Chondrocyte (in vitro differentiated cells): ENCODE results near the gene EPM2A. TPM values are rescaled to one million over a fixed set of nuclear protein-coding genes. Genes with fewer than 3 reads are reported as not detected.

Experiments
- DNase-seq: peaks from one replicate; pipeline ENCODE4 v3.0.0; 2021; ENCODE audit warnings: mixed read lengths, low spot score
- H3K27ac Mint-ChIP-seq: one replicate; pipeline ENCODE4 v1.8.0; 2021; ENCODE audit warnings: mild to moderate bottlenecking, moderate library complexity, mixed read lengths; ENCODE audit not compliant: unreplicated experiment
- H3K27me3 Mint-ChIP-seq: 2 replicates; pipeline ENCODE4 v1.8.0; 2021; ENCODE audit warnings: low read depth, mixed read lengths
- H3K36me3 Mint-ChIP-seq: 2 replicates; pipeline ENCODE4 v1.8.0; 2021; ENCODE audit warnings: low read depth, mixed read lengths
- H3K4me1 Mint-ChIP-seq: 2 replicates; pipeline ENCODE4 v1.8.0; 2021; ENCODE audit warnings: low read depth, mild to moderate bottlenecking, mixed read lengths
- H3K4me3 Mint-ChIP-seq: one replicate; pipeline ENCODE4 v1.8.0; 2021; ENCODE audit warnings: mild to moderate bottlenecking, moderate library complexity, mixed read lengths; ENCODE audit not compliant: unreplicated experiment
- H3K9me3 Mint-ChIP-seq: 2 replicates; pipeline ENCODE4 v1.8.0; 2021; ENCODE audit warnings: low read depth, mixed read lengths
- total RNA-seq: library from RNA; stranded (reverse); gene quantifications from 3 replicates; pipeline ENCODE4 v1.2.1, GENCODE V29; 2021
- TF ChIP-seq, protein P1 (sequence below): fragments of 200-600 bp; sonication (generic); IDR thresholded peaks from 2 replicates; pipeline ENCODE4 v1.5.0; 2021; ENCODE audit warnings: antibody characterized with exemption, mild to moderate bottlenecking, moderate library complexity

The EPM2A gene
- total RNA-seq, 1 donor from 2014 or later, result 7.8 TPM

DNA sequence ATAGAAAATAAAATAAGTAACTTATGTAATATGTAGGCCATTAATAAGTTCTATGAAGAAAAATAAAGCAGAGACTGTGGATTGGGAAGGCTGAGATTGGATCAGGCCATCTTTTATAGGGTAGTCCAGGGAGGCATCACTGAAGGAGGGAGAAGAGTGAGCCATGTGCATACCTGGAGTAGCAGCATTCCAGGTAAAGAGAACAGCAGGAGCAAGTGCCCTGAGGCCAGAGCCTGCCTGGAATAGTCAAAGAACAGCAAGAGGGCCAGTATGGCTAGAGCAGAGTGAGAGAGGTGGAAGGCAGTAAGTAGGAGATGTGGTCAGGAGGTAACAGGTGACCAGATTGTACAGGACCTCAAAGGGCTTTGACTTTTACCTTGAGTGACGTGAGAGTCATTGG lies 112.1 kb downstream of the EPM2A start:
- Mint-ChIP-seq H3K27ac (no peak overlapping the region), H3K9me3 (peaks cover 6% of the 10 kb centered on the region), H3K27me3 (no peaks in the 10 kb centered on the region), H3K36me3 (peaks cover 6% of the 10 kb centered on the region), H3K4me1 (no peaks in the 10 kb centered on the region), H3K4me3 (no peak overlapping the region)
- TF ChIP-seq, protein P1, sequence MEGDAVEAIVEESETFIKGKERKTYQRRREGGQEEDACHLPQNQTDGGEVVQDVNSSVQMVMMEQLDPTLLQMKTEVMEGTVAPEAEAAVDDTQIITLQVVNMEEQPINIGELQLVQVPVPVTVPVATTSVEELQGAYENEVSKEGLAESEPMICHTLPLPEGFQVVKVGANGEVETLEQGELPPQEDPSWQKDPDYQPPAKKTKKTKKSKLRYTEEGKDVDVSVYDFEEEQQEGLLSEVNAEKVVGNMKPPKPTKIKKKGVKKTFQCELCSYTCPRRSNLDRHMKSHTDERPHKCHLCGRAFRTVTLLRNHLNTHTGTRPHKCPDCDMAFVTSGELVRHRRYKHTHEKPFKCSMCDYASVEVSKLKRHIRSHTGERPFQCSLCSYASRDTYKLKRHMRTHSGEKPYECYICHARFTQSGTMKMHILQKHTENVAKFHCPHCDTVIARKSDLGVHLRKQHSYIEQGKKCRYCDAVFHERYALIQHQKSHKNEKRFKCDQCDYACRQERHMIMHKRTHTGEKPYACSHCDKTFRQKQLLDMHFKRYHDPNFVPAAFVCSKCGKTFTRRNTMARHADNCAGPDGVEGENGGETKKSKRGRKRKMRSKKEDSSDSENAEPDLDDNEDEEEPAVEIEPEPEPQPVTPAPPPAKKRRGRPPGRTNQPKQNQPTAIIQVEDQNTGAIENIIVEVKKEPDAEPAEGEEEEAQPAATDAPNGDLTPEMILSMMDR, result no peak
- DNase-seq, result no peak

DNA sequence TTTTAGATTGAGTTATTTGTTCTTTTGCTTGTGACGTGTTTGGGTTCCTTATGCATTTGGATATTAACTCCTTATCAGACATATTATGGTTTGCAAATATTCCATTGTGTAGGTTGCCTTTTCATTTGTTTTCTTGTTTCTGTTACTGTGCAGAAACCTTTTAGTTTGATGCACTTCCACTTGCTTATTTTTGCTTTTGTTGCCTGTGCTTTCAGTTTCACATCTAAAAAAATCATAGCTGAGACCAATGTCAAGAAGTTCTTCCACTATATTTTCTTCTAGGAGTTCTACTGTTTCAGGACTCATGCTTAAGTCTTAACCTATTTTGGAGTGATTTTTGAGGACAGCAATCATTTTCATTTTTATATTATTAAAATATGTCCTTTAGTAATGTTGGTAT lies 113.5 kb downstream of the EPM2A start:
- Mint-ChIP-seq H3K4me1 (no peaks in the 10 kb centered on the region), H3K4me3 (no peak overlapping the region), H3K27ac (no peak overlapping the region), H3K27me3 (no peaks in the 10 kb centered on the region), H3K9me3 (peaks cover 6% of the 10 kb centered on the region), H3K36me3 (peaks cover 3% of the 10 kb centered on the region)
- TF ChIP-seq, protein P1, result no peak
- no peak for DNase-seq

DNA sequence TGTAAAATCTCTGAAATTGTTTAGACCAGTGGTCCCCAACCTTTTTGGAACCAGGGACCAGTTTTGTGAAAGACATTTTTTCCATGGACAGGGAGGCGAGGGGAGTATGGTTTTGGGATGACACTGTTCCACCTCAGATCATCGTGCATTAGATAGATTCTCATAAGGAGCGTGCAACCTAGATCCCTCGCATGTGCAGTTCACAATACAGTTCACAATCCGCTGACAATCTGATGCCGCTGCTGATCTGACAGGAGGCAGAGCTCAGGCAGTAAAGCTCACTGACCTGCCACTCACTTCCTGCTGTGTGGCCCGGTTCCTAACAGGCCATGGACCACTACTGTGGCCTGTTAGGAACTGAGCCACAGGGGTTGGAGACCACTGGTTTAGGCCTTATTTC lies 115.2 kb downstream of the EPM2A start:
- Mint-ChIP-seq H3K27me3 (no peaks in the 10 kb centered on the region), H3K36me3 (no peaks in the 10 kb centered on the region), H3K4me3 (no peak overlapping the region), H3K9me3 (peaks cover 8% of the 10 kb centered on the region), H3K27ac (no peak overlapping the region), H3K4me1 (no peaks in the 10 kb centered on the region)
- TF ChIP-seq, protein P1, result no peak
- no peak for DNase-seq

DNA sequence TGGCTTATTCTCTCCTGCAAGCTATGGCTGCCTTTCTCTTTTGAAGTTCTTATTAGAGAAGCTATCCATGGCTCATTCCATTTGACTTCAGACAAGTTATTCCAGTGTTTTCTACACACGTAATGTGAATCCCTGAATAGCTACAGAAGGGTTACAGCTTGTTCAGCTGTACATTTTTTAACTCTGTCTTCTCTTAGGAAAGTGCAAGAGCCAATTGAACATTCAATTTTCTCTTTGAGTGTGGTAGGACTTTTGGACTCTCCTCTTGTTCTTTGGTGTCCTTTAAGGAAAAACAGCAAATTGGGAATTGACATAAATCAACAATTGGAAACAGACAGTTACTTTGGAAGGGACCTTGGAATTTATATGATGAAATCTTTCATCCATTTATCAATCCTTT lies 125.8 kb downstream of the EPM2A start:
- Mint-ChIP-seq H3K4me1 (peaks cover 5% of the 10 kb centered on the region), H3K27ac (no peak overlapping the region), H3K4me3 (no peak overlapping the region), H3K27me3 (no peaks in the 10 kb centered on the region), H3K9me3 (no peaks in the 10 kb centered on the region), H3K36me3 (no peaks in the 10 kb centered on the region)
- DNase-seq, result no peak
- TF ChIP-seq, protein P1, result no peak

DNA sequence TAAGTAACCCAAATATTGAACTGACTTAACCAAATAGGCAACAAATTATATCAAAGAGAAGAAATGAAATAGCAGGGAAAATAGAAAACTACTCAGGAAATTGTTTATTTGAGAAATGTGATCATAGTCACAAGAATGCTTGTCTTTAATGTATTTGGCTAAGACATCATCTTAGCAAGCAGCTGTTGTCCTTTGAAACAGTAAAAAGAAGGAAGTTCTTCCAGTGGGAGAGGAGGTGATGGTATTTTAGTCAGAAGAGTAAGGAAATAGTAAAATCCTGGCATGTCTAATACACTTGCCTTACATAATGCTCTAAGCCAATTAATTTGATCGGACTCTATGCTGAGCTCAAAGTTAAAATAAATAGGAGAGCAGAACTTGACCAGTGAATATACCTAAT lies 126.5 kb downstream of the EPM2A start:
- H3K9me3 Mint-ChIP-seq, result no peaks in the 10 kb centered on the region
- no peaks in the 10 kb centered on the region for H3K36me3 Mint-ChIP-seq
- peaks cover 12% of the 10 kb centered on the region for H3K4me1 Mint-ChIP-seq
- TF ChIP-seq, protein P1, result no peak
- no peak overlapping the region for H3K4me3 Mint-ChIP-seq
- no peak for DNase-seq
- H3K27ac Mint-ChIP-seq, result no peak overlapping the region
- H3K27me3 Mint-ChIP-seq, result no peaks in the 10 kb centered on the region
